ENCODE measurements around the gene PYGO1.
"Not testable (repeated sequence)": the region's sequence is repeated elsewhere in the genome, so short reads cannot be mapped to it uniquely, and the experiment has no call there.

Gene PYGO1

GRCh38 chr15:55588070-55588814 is at the start of gene PYGO1:
Gene PYGO1 (minus strand): TSS chr15:55588345. CDS start chr15:55587883, 462 bp downstream.
- peak; percentile 16 to 29 for DNase-seq (ENCODE audit: low read depth in 2 of 2)

GRCh38 chr15:55637086-55637485 is 48.9 kb upstream of the PYGO1 start:
- no peak for DNase-seq (ENCODE audit: low read depth in 2 of 2)

GRCh38 chr15:55633731-55634130 is 45.6 kb upstream of the PYGO1 start:
- no peak for DNase-seq (ENCODE audit: low read depth in 2 of 2)

GRCh38 chr15:55632434-55632833 is 44.3 kb upstream of the PYGO1 start:
- DNase-seq (ENCODE audit: low read depth in 2 of 2) = no peak

GRCh38 chr15:55630858-55631257 is 42.7 kb upstream of the PYGO1 start:
- no peak for DNase-seq (ENCODE audit: low read depth in 2 of 2)

- DNase-seq (ENCODE audit: low read depth in 2 of 2) = no peak
Observed at GRCh38 chr15:55628369-55628730, 40.2 kb upstream of the PYGO1 start.

- no peak for DNase-seq (ENCODE audit: low read depth in 2 of 2)
Observed at GRCh38 chr15:55627730-55628368, 39.7 kb upstream of the PYGO1 start.

- no peak for DNase-seq (ENCODE audit: low read depth in 2 of 2)
Observed at GRCh38 chr15:55619783-55620182, 31.6 kb upstream of the PYGO1 start.

GRCh38 chr15:55618387-55618786 is 30.2 kb upstream of the PYGO1 start:
- no peak for DNase-seq (ENCODE audit: low read depth in 2 of 2)

- DNase-seq (ENCODE audit: low read depth in 2 of 2) = no peak
Observed at GRCh38 chr15:55615445-55615844, 27.3 kb upstream of the PYGO1 start.

GRCh38 chr15:55613727-55614126 is 25.6 kb upstream of the PYGO1 start:
- no peak for DNase-seq (ENCODE audit: low read depth in 2 of 2)

GRCh38 chr15:55606214-55606613 is 18.1 kb upstream of the PYGO1 start:
- DNase-seq (ENCODE audit: low read depth in 2 of 2) = no peak

- no peak for DNase-seq (ENCODE audit: low read depth in 2 of 2)
Observed at GRCh38 chr15:55601374-55601773, 13.2 kb upstream of the PYGO1 start.

- no peak for DNase-seq (ENCODE audit: low read depth in 2 of 2)
Observed at GRCh38 chr15:55599439-55599838, 11.3 kb upstream of the PYGO1 start.

- not testable (repeated sequence) for DNase-seq (ENCODE audit: low read depth in 2 of 2)
Observed at GRCh38 chr15:55593019-55593418, 4.9 kb upstream of the PYGO1 start.

- no peak for DNase-seq (ENCODE audit: low read depth in 2 of 2)
Observed at GRCh38 chr15:55590788-55591187, 2.6 kb upstream of the PYGO1 start.

- no peak for DNase-seq (ENCODE audit: low read depth in 2 of 2)
Observed at GRCh38 chr15:55589287-55589686, 1.1 kb upstream of the PYGO1 start.

GRCh38 chr15:55588815-55589115 is 620 bp upstream of the PYGO1 start:
- no peak for DNase-seq (ENCODE audit: low read depth in 2 of 2)

- DNase-seq (ENCODE audit: low read depth in 2 of 2) = no peak
Observed at GRCh38 chr15:55587321-55588069, 650 bp downstream of the PYGO1 start.

- no peak for DNase-seq (ENCODE audit: low read depth in 2 of 2)
Observed at GRCh38 chr15:55586808-55587207, 1.3 kb downstream of the PYGO1 start.

- no peak for DNase-seq (ENCODE audit: low read depth in 2 of 2)
Observed at GRCh38 chr15:55576943-55577342, 11.2 kb downstream of the PYGO1 start.

- no peak for DNase-seq (ENCODE audit: low read depth in 2 of 2)
Observed at GRCh38 chr15:55574096-55574495, 14.0 kb downstream of the PYGO1 start.

- DNase-seq (ENCODE audit: low read depth in 2 of 2) = no peak
Observed at GRCh38 chr15:55573224-55573623, 14.9 kb downstream of the PYGO1 start.
